Right cardiac atrium (tissue), 5 donors: ENCODE results near the gene PRMT2. TPM values are rescaled to one million over a fixed set of nuclear protein-coding genes. Genes with fewer than 3 reads are reported as not detected.
A peak's percentile ranks its signal among the peaks of the same experiment; 100 is the strongest.

Experiments used
- ATAC-seq, 2 donors: fragments of 200-7000 bp; cut with Tn5 transposase; one replicate each; pipeline versions ENCODE4 v1.8.0 to v1.9.1; 2020; ENCODE audit warnings: moderate library complexity in 2 of 2, mild to moderate bottlenecking in 1 of 2
- DNase-seq, 3 donors: peaks; one replicate each; pipeline ENCODE4 v3.0.0-alpha.2; 2020
- H3K27ac ChIP-seq: one replicate; pipeline ENCODE4 v1.5.1; 2013; ENCODE audit warnings: mild to moderate bottlenecking, low read length, control low read depth, moderate library complexity
- H3K27me3 ChIP-seq: one replicate; pipeline ENCODE4 v1.6.1; 2013; ENCODE audit not compliant: control insufficient read depth, insufficient read depth
- H3K4me1 ChIP-seq: one replicate; pipeline ENCODE4 v1.6.1; 2013; ENCODE audit warnings: low read length; ENCODE audit not compliant: control insufficient read depth, insufficient read depth
- H3K4me3 ChIP-seq: one replicate; pipeline ENCODE4 v1.5.1; 2013; ENCODE audit warnings: low read length, control low read depth
- H3K9me3 ChIP-seq: one replicate; pipeline ENCODE4 v1.6.1; 2013; ENCODE audit warnings: low read length; ENCODE audit not compliant: control insufficient read depth
- WGBS: extraction: QIAGEN DNeasy Blood & Tissue Kit; methylation state at CpG from one replicate; pipeline ENCODE4 v1.1.7; 2013; 5-methylcytosine and 5-hydroxymethylcytosine counted together
- intact Hi-C, 4 donors: fragments of 100-400 bp; cut with DNase I; formaldehyde crosslinking; loops; one replicate each; pipeline versions ENCODE4 v1.11.0 to v1.14.0; 2022 to 2023
- long read RNA-seq, 4 donors: library from polyadenylated mRNA; unstranded; transcript quantifications; one replicate each; pipeline ENCODE4 v2.0.0, GENCODE V29; 2020 to 2021
- polyA plus RNA-seq: library from polyadenylated mRNA; stranded (reverse); fragments of 200-250 nt; gene quantifications from one replicate; pipeline ENCODE4 v1.2.3, GENCODE V29; 2013
- total RNA-seq, 4 donors: library from RNA; stranded (reverse); fragmentation: NEBNext Ultra II Directional; extraction: Animal tissue kit (Norgen Biotek cat#: 25700); gene quantifications; one replicate each; pipeline ENCODE4 v1.2.1, GENCODE V29; 2021
- donor health status: healthy with polysubstance abuse.
- donor health status: DM: no; HTN: yes; CAD: no.
- donor health status: DM: no; HTN: no; CAD: no.
- donor health status: DM: no; HTN: yes; CAD: no; lungs with severe emphysema.
- donor health status: DM: yes; HTN: yes; CAD: no.

PRMT2 gene
- total RNA-seq (10 to 100 TPM; 66.7 to 75.6 (median 70.9) TPM), polyA plus RNA-seq (42.5 TPM)
- long read RNA-seq, donor 1, full-length matches to known transcripts, result 154 of 347 reads
- long read RNA-seq, donor 1, partial matches to known transcripts, result 124 of 347 reads
- long read RNA-seq, donor 1, other reads (novel, unspliced or antisense), result 69 of 347 reads
- long read RNA-seq, donor 2, transcript PRMT2-203 (12 exons, 2,688 nt), result major isoform, 34 of 121 reads
- long read RNA-seq, donor 2, transcript PRMT2-206 (11 exons, 2,131 nt), result minor isoform, 8 of 121 reads
- long read RNA-seq, donor 2, partial matches to known transcripts, result 50 of 121 reads
- long read RNA-seq, donor 2, other reads (novel, unspliced or antisense), result 27 of 121 reads
- long read RNA-seq, donor 3, transcript PRMT2-203 (12 exons, 2,688 nt), result major isoform, 356 of 904 reads
- long read RNA-seq, donor 3, transcript PRMT2-205 (11 exons, 2,880 nt), result minor isoform, 5 of 904 reads
- long read RNA-seq, donor 3, transcript PRMT2-201 (7 exons, 1,011 nt), result minor isoform, 5 of 904 reads
- long read RNA-seq, donor 3, transcript PRMT2-206 (11 exons, 2,131 nt), result minor isoform, 89 of 904 reads
- long read RNA-seq, donor 3, partial matches to known transcripts, result 266 of 904 reads
- long read RNA-seq, donor 3, other reads (novel, unspliced or antisense), result 181 of 904 reads
- long read RNA-seq, donor 4, transcript PRMT2-206 (11 exons, 2,131 nt), result minor isoform, 7 of 163 reads
- long read RNA-seq, donor 4, transcript PRMT2-203 (12 exons, 2,688 nt), result major isoform, 45 of 163 reads
- long read RNA-seq, donor 4, partial matches to known transcripts, result 80 of 163 reads
- long read RNA-seq, donor 4, other reads (novel, unspliced or antisense), result 26 of 163 reads

- peaks cover 3% of the 10 kb centered on the region for H3K4me1 ChIP-seq
- DNase-seq (peak; percentile 98 to 100 (median 99)), ATAC-seq (peak; percentile 97)
- WGBS, result under 1% methylated on average over 90 of the region's 90 CpGs
- peak within 1 kb of the TSS; percentile 49 for H3K4me3 ChIP-seq
- H3K27me3 ChIP-seq, result no peaks in the 10 kb centered on the region
- intact Hi-C loops, result no loop called here
- peak within 1 kb of the TSS; percentile 88 for H3K27ac ChIP-seq
- no peaks in the 10 kb centered on the region for H3K9me3 ChIP-seq
These were observed at the start of gene PRMT2 for GRCh38 chr21:46635324-46636180. PRMT2 (plus strand) TSS chr21:46635674; CDS start chr21:46636952, 1,278 bp downstream.

- Histone ChIP-seq H3K4me1 (peaks cover 5% of the 10 kb centered on the region), H3K4me3 (no peak overlapping the region), H3K9me3 (no peaks in the 10 kb centered on the region), H3K27me3 (no peaks in the 10 kb centered on the region), H3K27ac (no peak overlapping the region)
- intact Hi-C loops, result no loop called here
- 80% methylated on average over 8 of the region's 8 CpGs for WGBS
- no peak for DNase-seq
- ATAC-seq, result no peak
These were observed 41.2 kb upstream of the PRMT2 start for GRCh38 chr21:46594276-46594675.

GRCh38 chr21:46596201-46596600 lies 39.3 kb upstream of the PRMT2 start:
- intact Hi-C loops, result no loop called here
- DNase-seq (no peak), ATAC-seq (no peak)
- H3K4me3 ChIP-seq, result no peak overlapping the region
- peaks cover 7% of the 10 kb centered on the region for H3K4me1 ChIP-seq
- no peaks in the 10 kb centered on the region for H3K9me3 ChIP-seq
- H3K27ac ChIP-seq, result no peak overlapping the region
- H3K27me3 ChIP-seq, result no peaks in the 10 kb centered on the region
- 96% methylated on average over 1 of the region's 1 CpG for WGBS

- DNase-seq, result peak in 1 of 3 donors; percentile 39
- Histone ChIP-seq H3K4me1 (peaks cover 7% of the 10 kb centered on the region), H3K27me3 (no peaks in the 10 kb centered on the region), H3K9me3 (no peaks in the 10 kb centered on the region), H3K4me3 (no peak overlapping the region), H3K27ac (no peak overlapping the region)
- no peak for ATAC-seq
- WGBS, result 82% methylated on average over 8 of the region's 8 CpGs
- intact Hi-C loops, result no loop called here
These were observed 38.4 kb upstream of the PRMT2 start for GRCh38 chr21:46597031-46597430.

- H3K27me3 ChIP-seq, result no peaks in the 10 kb centered on the region
- no peak for ATAC-seq
- no peak overlapping the region for H3K4me3 ChIP-seq
- intact Hi-C loops, result no loop called here
- no peak overlapping the region for H3K27ac ChIP-seq
- 91% methylated on average over 20 of the region's 20 CpGs for WGBS
- peaks cover 7% of the 10 kb centered on the region for H3K4me1 ChIP-seq
- H3K9me3 ChIP-seq, result no peaks in the 10 kb centered on the region
- DNase-seq, result peak in 1 of 3 donors; percentile 34
These were observed 37.6 kb upstream of the PRMT2 start for GRCh38 chr21:46597896-46598343.

- Histone ChIP-seq H3K4me3 (no peak overlapping the region), H3K9me3 (no peaks in the 10 kb centered on the region), H3K4me1 (peaks cover 7% of the 10 kb centered on the region), H3K27me3 (no peaks in the 10 kb centered on the region), H3K27ac (no peak overlapping the region)
- DNase-seq, result peak; percentile 49 to 63 (median 61)
- ATAC-seq, result peak; percentile 73 to 89
- intact Hi-C loops, result no loop called here
- 64% methylated on average over 38 of the region's 38 CpGs for WGBS
These were observed 36.6 kb upstream of the PRMT2 start for GRCh38 chr21:46598581-46599572.

- 88% methylated on average over 5 of the region's 5 CpGs for WGBS
These were observed 35.2 kb upstream of the PRMT2 start for GRCh38 chr21:46600305-46600704.

GRCh38 chr21:46600978-46601377 lies 34.5 kb upstream of the PRMT2 start:
- DNase-seq (no peak), ATAC-seq (no peak)
- no peaks in the 10 kb centered on the region for H3K27me3 ChIP-seq
- 65% methylated on average over 9 of the region's 9 CpGs for WGBS
- no peak overlapping the region for H3K27ac ChIP-seq
- H3K4me1 ChIP-seq, result peaks cover 7% of the 10 kb centered on the region
- no peaks in the 10 kb centered on the region for H3K9me3 ChIP-seq
- intact Hi-C loops, result no loop called here
- H3K4me3 ChIP-seq, result no peak overlapping the region

More at GRCh38 chr21:46600305-46600704, 35.2 kb upstream of the PRMT2 start:
- H3K9me3 ChIP-seq, result no peaks in the 10 kb centered on the region
- no peak for DNase-seq
- intact Hi-C loops, result no loop called here
- H3K4me1 ChIP-seq, result peaks cover 7% of the 10 kb centered on the region
- no peak overlapping the region for H3K27ac ChIP-seq
- no peak overlapping the region for H3K4me3 ChIP-seq
- H3K27me3 ChIP-seq, result no peaks in the 10 kb centered on the region
- no peak for ATAC-seq

GRCh38 chr21:46603228-46603627 lies 32.2 kb upstream of the PRMT2 start:
- Histone ChIP-seq H3K4me1 (peaks cover 7% of the 10 kb centered on the region), H3K9me3 (no peaks in the 10 kb centered on the region), H3K27me3 (no peaks in the 10 kb centered on the region), H3K4me3 (no peak overlapping the region), H3K27ac (no peak overlapping the region)
- DNase-seq (no peak), ATAC-seq (no peak)
- 52% methylated on average over 9 of the region's 9 CpGs for WGBS
- intact Hi-C loops, result no loop called here
